K562 (cell line): ENCODE results near the gene OR10T2. TPM values are rescaled to one million over a fixed set of nuclear protein-coding genes. Genes with fewer than 3 reads are reported as not detected.

Experiments used
- ATAC-seq: fragments of 200-7000 bp; cut with Tn5 transposase; 3 replicates; pipeline ENCODE4 v1.9.1; 2020; ENCODE audit warnings: moderate library complexity
- BruUV-seq: library from RNA; stranded (reverse); fragments of 400-500 nt; replicated peaks from 2 replicates; lab custom pipeline; 2021; lab: Mats Ljungman, UMichigan
- CTCF ChIA-PET: fragments of 300-600 bp; formaldehyde crosslinking; extraction: SDS; loops from one replicate; lab custom pipeline; 2021; ENCODE audit warnings: low intra/inter-chr PET ratio; lab: Yijun Ruan, JAX
- POLR2A ChIA-PET: fragments of 300-600, 350-650 bp; sonication (Branson Sonifier 250); formaldehyde crosslinking; extraction: SDS; loops from one replicate; lab custom pipeline; 2021; ENCODE audit warnings: antibody characterized with exemption, inconsistent platforms; lab: Yijun Ruan, JAX
- DNase-seq, 4 experiments: peaks; one replicate each; pipeline versions ENCODE4 v3.0.0 to v3.0.0-alpha.2; 2011 to 2018; ENCODE audit warnings: low spot score in 3 of 4, mixed read lengths in 3 of 4; ENCODE audit errors: extremely low read depth in 1 of 4
- FAIRE-seq: peaks from 2 replicates; lab custom pipeline; 2011; peaks lifted over from hg19 to GRCh38; lab: Jason Lieb, UNC
- H2AFZ ChIP-seq: 2 replicates; pipeline ENCODE4 v1.6.0; 2011; ENCODE audit warnings: low read depth, low read length, control low read depth, inconsistent platforms
- H3K27ac ChIP-seq: fragments of 200-600 bp; 3 replicates; pipeline ENCODE4 v1.8.0; 2011; ENCODE audit warnings: low read depth, mild to moderate bottlenecking, control low read depth, inconsistent platforms, low read length, moderate library complexity, mixed read lengths; ENCODE audit errors: extremely low read depth
- H3K27me3 ChIP-seq, 2 experiments: fragments of 300-600 bp in 1 of 2; 2 replicates in 1 of 2; 3 replicates in 1 of 2; pipeline versions ENCODE4 v1.6.0 to v1.8.0; 2011; ENCODE audit warnings: inconsistent platforms in 2 of 2, low read length in 2 of 2, mild to moderate bottlenecking in 1 of 2, mixed read lengths in 1 of 2, moderate library complexity in 1 of 2; ENCODE audit not compliant: control insufficient read depth in 2 of 2, insufficient read depth in 2 of 2
- H3K36me3 ChIP-seq: fragments of 300-600 bp; 3 replicates; pipeline ENCODE4 v1.8.0; 2011; ENCODE audit warnings: mild to moderate bottlenecking, low read length, inconsistent platforms; ENCODE audit not compliant: control insufficient read depth, insufficient read depth
- H3K4me1 ChIP-seq, 2 experiments: fragments of 200-600 bp in 1 of 2; replicated peaks in 1 of 2; 2 replicates in 1 of 2; 3 replicates in 1 of 2; pipeline versions ENCODE4 v1.5.1 to v1.8.0; 2011; ENCODE audit warnings: inconsistent platforms in 2 of 2, low read length in 2 of 2, mild to moderate bottlenecking in 1 of 2, mixed read lengths in 1 of 2, moderate library complexity in 1 of 2; ENCODE audit not compliant: control insufficient read depth in 2 of 2, insufficient read depth in 2 of 2
- H3K4me2 ChIP-seq: 2 replicates; pipeline ENCODE4 v1.6.1; 2011; ENCODE audit warnings: low read length, control low read depth, inconsistent platforms, mixed read lengths; ENCODE audit not compliant: insufficient read depth
- H3K4me3 ChIP-seq: fragments of 200-600 bp; sonication (generic), shearing (Covaris generic); 2 replicates; pipeline ENCODE4 v1.5.1; 2016; ENCODE audit warnings: control low read depth, inconsistent platforms
- H3K79me2 ChIP-seq: fragments of 200-600 bp; 3 replicates; pipeline ENCODE4 v1.8.0; 2011; ENCODE audit warnings: low read length, inconsistent platforms; ENCODE audit not compliant: control insufficient read depth, insufficient read depth
- H3K9ac ChIP-seq, 2 experiments: 2 replicates each; pipeline versions ENCODE4 v1.6.0 to v1.6.1; 2011; ENCODE audit warnings: low read depth in 2 of 2, low read length in 2 of 2, control low read depth in 1 of 2, inconsistent platforms in 1 of 2, mild to moderate bottlenecking in 1 of 2, mixed read lengths in 1 of 2; ENCODE audit not compliant: insufficient read depth in 1 of 2
- H3K9me1 ChIP-seq: one replicate; pipeline ENCODE4 v1.6.0; 2011; ENCODE audit warnings: inconsistent platforms, mild to moderate bottlenecking, low read length, moderate library complexity; ENCODE audit not compliant: control insufficient read depth, insufficient read depth
- H3K9me3 ChIP-seq: replicated peaks from 2 replicates; pipeline ENCODE4 v1.5.1; 2011; ENCODE audit warnings: low read depth, low read length, inconsistent platforms; ENCODE audit not compliant: control insufficient read depth, insufficient read depth
- H4K20me1 ChIP-seq: replicated peaks from 2 replicates; pipeline ENCODE4 v1.6.1; 2011; ENCODE audit warnings: low read length, inconsistent platforms, mixed read lengths; ENCODE audit not compliant: control insufficient read depth, insufficient read depth
- ADNP ChIP-seq: fragments of 200-800 bp; sonication (Bioruptor generic); IDR thresholded peaks from 2 replicates; pipeline ENCODE4 v1.6.1; 2016; ENCODE audit warnings: missing genetic modification characterization, missing compliant biosample characterization
- ARHGAP35 ChIP-seq: fragments of 450-650 bp; IDR thresholded peaks from 2 replicates; pipeline ENCODE4 v1.6.1; 2018; ENCODE audit not compliant: partially characterized antibody
- BACH1 ChIP-seq: fragments of 200-800 bp; sonication (Bioruptor generic); IDR thresholded peaks from 2 replicates; pipeline ENCODE4 v1.6.1; 2016; ENCODE audit warnings: missing genetic modification characterization, missing compliant biosample characterization
- BDP1 ChIP-seq: IDR thresholded peaks from 3 replicates; pipeline ENCODE4 v1.6.1; 2011; ENCODE audit not compliant: insufficient read length, insufficient read depth
- RUNX1 ChIP-seq: sonication (generic); IDR thresholded peaks from 2 replicates; pipeline ENCODE4 v1.6.1; 2016; ENCODE audit warnings: antibody characterized with exemption, low read depth
- SMARCB1 ChIP-seq: IDR thresholded peaks from 2 replicates; pipeline ENCODE4 v1.6.1; 2011; ENCODE audit warnings: improper control_type of control experiment, low read depth; ENCODE audit not compliant: insufficient read length
- SRSF7 ChIP-seq: fragments of 200-400 bp; formaldehyde crosslinking; optimal IDR thresholded peaks from 2 replicates; pipeline ENCODE3; 2017; ENCODE audit warnings: mild to moderate bottlenecking, low read depth, low read length
- TAF9B ChIP-seq: fragments of 450-650 bp; IDR thresholded peaks from 2 replicates; pipeline ENCODE4 v1.6.1; 2018; ENCODE audit warnings: mild to moderate bottlenecking; ENCODE audit not compliant: partially characterized antibody
- ZNF75A ChIP-seq: fragments of 450-650 bp; formaldehyde crosslinking; IDR thresholded peaks from 2 replicates; pipeline ENCODE4 v1.4.0; 2020; ENCODE audit warnings: mild to moderate bottlenecking
- WGBS: fragments of 100-300 bp; shearing (Covaris generic); methylation state at CpG from one replicate; pipeline ENCODE4 v1.1.6; 2016; ENCODE audit warnings: low coverage, mixed read lengths; ENCODE audit not compliant: insufficient coverage; ENCODE audit errors: missing lambda C conversion rate; 5-methylcytosine and 5-hydroxymethylcytosine counted together
- in situ Hi-C: fragments of 300-500 bp; cut with MboI; formaldehyde crosslinking; loops from 4 replicates; pipeline ENCODE4 v1.15.0; 2018; ENCODE audit warnings: inconsistent platforms, mixed read lengths
- intact Hi-C: fragments of 100-400 bp; cut with micrococcal nuclease; formaldehyde crosslinking; loops from 2 replicates; pipeline ENCODE4 v1.14.2; 2022
- polyA plus RNA-seq, 8 experiments: library from polyadenylated mRNA; depleted of rRNA in 4 of 8; stranded (reverse) in 5 of 8; unstranded in 3 of 8; fragments of >200 nt; fragmentation: Nextera tagmentation in 2 of 8; fragmentation: Illumina TruSeq in 1 of 8; extraction: Ambion mirVana in 2 of 8; extraction: Trizol in 1 of 8; gene quantifications; 2 replicates each; pipeline versions ENCODE4 v1.2.1 to v1.2.3, GENCODE V29; 2011 to 2014; ENCODE audit warnings: inconsistent platforms in 1 of 8, missing spikeins in 1 of 8
- total RNA-seq, 7 experiments: library from RNA; depleted of rRNA in 6 of 7; stranded (reverse); fragments of >200 nt in 6 of 7; fragmentation: Illumina TruSeq in 2 of 7; extraction: Trizol in 2 of 7; gene quantifications; 2 replicates each; pipeline versions ENCODE4 v1.2.1 to v1.2.3, GENCODE V29; 2011 to 2021; ENCODE audit warnings: low replicate concordance in 1 of 7
- TF ChIP-seq, protein P1 (sequence below): sonication (generic); formaldehyde crosslinking; IDR thresholded peaks from 2 replicates; pipeline ENCODE4 v1.8.0; 2023; ENCODE audit warnings: missing genetic modification reagents, mild to moderate bottlenecking, borderline replicate concordance

Gene OR10T2
- total and polyA plus RNA-seq, 9 of the 15 experiments (the other 6 are each of a cell fraction or from before 2014, with no cell fraction given), result not detected

DNA sequence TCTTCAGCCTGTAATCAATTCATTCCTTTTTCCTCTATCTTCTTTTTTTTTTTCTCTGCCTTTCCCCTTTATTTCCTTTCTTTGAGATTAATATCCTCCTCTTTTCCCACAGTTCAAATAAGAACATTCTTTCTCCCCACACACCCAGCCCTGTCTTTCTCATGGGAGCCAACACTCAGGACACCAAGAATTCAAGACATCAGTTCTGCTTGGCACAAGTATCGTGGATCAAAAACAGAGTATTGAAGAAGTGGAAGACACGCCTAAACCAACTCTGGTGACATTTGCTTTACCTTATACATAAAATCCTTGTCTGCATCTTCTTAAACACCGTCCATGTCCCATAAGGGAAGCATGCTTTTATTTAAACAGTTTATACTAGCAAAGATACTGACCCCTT lies 42.6 kb downstream of the OR10T2 start (continued):
- TF ChIP-seq, protein P1, sequence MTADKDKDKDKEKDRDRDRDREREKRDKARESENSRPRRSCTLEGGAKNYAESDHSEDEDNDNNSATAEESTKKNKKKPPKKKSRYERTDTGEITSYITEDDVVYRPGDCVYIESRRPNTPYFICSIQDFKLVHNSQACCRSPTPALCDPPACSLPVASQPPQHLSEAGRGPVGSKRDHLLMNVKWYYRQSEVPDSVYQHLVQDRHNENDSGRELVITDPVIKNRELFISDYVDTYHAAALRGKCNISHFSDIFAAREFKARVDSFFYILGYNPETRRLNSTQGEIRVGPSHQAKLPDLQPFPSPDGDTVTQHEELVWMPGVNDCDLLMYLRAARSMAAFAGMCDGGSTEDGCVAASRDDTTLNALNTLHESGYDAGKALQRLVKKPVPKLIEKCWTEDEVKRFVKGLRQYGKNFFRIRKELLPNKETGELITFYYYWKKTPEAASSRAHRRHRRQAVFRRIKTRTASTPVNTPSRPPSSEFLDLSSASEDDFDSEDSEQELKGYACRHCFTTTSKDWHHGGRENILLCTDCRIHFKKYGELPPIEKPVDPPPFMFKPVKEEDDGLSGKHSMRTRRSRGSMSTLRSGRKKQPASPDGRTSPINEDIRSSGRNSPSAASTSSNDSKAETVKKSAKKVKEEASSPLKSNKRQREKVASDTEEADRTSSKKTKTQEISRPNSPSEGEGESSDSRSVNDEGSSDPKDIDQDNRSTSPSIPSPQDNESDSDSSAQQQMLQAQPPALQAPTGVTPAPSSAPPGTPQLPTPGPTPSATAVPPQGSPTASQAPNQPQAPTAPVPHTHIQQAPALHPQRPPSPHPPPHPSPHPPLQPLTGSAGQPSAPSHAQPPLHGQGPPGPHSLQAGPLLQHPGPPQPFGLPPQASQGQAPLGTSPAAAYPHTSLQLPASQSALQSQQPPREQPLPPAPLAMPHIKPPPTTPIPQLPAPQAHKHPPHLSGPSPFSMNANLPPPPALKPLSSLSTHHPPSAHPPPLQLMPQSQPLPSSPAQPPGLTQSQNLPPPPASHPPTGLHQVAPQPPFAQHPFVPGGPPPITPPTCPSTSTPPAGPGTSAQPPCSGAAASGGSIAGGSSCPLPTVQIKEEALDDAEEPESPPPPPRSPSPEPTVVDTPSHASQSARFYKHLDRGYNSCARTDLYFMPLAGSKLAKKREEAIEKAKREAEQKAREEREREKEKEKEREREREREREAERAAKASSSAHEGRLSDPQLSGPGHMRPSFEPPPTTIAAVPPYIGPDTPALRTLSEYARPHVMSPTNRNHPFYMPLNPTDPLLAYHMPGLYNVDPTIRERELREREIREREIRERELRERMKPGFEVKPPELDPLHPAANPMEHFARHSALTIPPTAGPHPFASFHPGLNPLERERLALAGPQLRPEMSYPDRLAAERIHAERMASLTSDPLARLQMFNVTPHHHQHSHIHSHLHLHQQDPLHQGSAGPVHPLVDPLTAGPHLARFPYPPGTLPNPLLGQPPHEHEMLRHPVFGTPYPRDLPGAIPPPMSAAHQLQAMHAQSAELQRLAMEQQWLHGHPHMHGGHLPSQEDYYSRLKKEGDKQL, result no peak
- no peak for TF ChIP-seq RUNX1

DNA sequence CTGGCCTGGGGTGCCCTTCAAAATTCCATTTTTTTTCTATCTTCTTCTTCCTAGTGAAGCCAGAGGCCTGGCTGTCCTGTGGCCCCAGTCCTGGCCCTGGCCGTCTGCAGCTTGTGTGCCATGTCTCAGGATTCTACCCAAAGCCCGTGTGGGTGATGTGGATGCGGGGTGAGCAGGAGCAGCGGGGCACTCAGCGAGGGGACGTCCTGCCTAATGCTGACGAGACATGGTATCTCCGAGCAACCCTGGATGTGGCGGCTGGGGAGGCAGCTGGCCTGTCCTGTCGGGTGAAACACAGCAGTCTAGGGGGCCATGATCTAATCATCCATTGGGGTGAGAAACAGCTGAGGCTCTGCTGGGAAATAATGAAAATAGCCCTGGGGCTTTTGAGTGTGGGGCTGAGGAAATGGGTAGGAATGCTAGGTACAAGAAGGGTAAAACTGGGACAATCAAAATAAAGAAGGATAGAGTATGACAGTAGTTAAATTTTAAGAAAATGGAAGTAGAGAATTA lies 43.4 kb downstream of the OR10T2 start:
- H3K9ac ChIP-seq, result no peak overlapping the region
- FAIRE-seq (no peak), DNase-seq (no peak), ATAC-seq (no peak)
- no peaks in the 10 kb centered on the region for H3K79me2 ChIP-seq
- in situ Hi-C loops, result no loop called here
- no peaks in the 10 kb centered on the region for H3K36me3 ChIP-seq
- intact Hi-C loops, result no loop called here
- H2AFZ ChIP-seq, result no peak overlapping the region
- no peak overlapping the region for H3K4me3 ChIP-seq
- no peaks in the 10 kb centered on the region for H3K27me3 ChIP-seq
- ChIA-PET CTCF (no interaction called here), POLR2A (no interaction called here)
- no peak overlapping the region for H3K4me2 ChIP-seq
- H3K9me1 ChIP-seq, result no peaks in the 10 kb centered on the region
- no peaks in the 10 kb centered on the region for H3K9me3 ChIP-seq
- H3K27ac ChIP-seq, result no peak overlapping the region
- BruUV-seq, result no TSS peak
- WGBS, result 0% methylated on average over 9 of the region's 10 CpGs
- H3K4me1 ChIP-seq, result no peaks in the 10 kb centered on the region
- no peaks in the 10 kb centered on the region for H4K20me1 ChIP-seq
- TF ChIP-seq, protein P1, result no peak
- TF ChIP-seq BACH1, result no peak
- no peak for TF ChIP-seq ARHGAP35
- TF ChIP-seq TAF9B, result no peak
- TF ChIP-seq ADNP (tag), result no peak
- no peak for TF ChIP-seq SMARCB1
- no peak for TF ChIP-seq ZNF75A (CRISPR knock-in tag)
- TF ChIP-seq BDP1, result no peak
- TF ChIP-seq SRSF7, result no peak
